H1 (cell line): ENCODE measurements around the gene PTBP3. TPM values are rescaled to one million over a fixed set of nuclear protein-coding genes. Genes with fewer than 3 reads are reported as not detected.

Experiments
- CREB1 ChIP-seq: IDR thresholded peaks from 2 replicates; pipeline ENCODE4 v1.6.1; 2012; ENCODE audit warnings: inconsistent platforms
- RBBP5 ChIP-seq: IDR thresholded peaks from 2 replicates; pipeline ENCODE4 v1.7.1; 2012; ENCODE audit warnings: low read depth, mild to moderate bottlenecking, inconsistent platforms, low read length, moderate library complexity, borderline replicate concordance
- TEAD4 ChIP-seq: IDR thresholded peaks from 2 replicates; pipeline ENCODE4 v1.6.1; 2012; ENCODE audit warnings: low read depth, low read length, inconsistent platforms, mixed read lengths
- polyA plus RNA-seq, 7 experiments: library from polyadenylated mRNA; depleted of rRNA in 3 of 7; stranded (reverse) in 5 of 7; unstranded in 2 of 7; fragments of >200 nt in 5 of 7; fragments of 200-250 nt in 2 of 7; gene quantifications; 1 replicate in 5 of 7; 2 replicates in 1 of 7; 4 replicates in 1 of 7; pipeline versions ENCODE4 v1.2.1 to v1.2.3, GENCODE V29; 2011 to 2013; ENCODE audit warnings: missing spikeins in 2 of 7, mixed read lengths in 2 of 7
- total RNA-seq: library from RNA; stranded (reverse); fragmentation: NEBNext Ultra II Directional; extraction: Animal tissue kit (Norgen Biotek cat#: 25700); gene quantifications from 2 replicates; pipeline ENCODE4 v1.2.1, GENCODE V29; 2021

PTBP3 gene
- total and polyA plus RNA-seq, 2 of the 8 experiments (the other 6 are each of a cell fraction or from before 2014, with no cell fraction given), result 51.0 to 124 TPM

GRCh38 chr9:112248722-112249121, 84.7 kb downstream of the PTBP3 start (continued):
- no peak for TF ChIP-seq TEAD4
- no peak for TF ChIP-seq CREB1
- TF ChIP-seq RBBP5, result no peak
